Parathyroid adenoma (tissue), 2 donors: ENCODE measurements around the gene SYT15.

Experiments
- H2AFZ ChIP-seq: fragments of 300-600 bp; sonication (generic); one replicate; pipeline ENCODE4 v1.7.0; 2017; ENCODE audit warnings: antibody characterized with exemption, mild to moderate bottlenecking
- H3K27ac ChIP-seq: fragments of 300-600 bp; sonication (generic); one replicate; pipeline ENCODE4 v1.7.0; 2017
- H3K27me3 ChIP-seq: fragments of 300-600 bp; sonication (generic); one replicate; pipeline ENCODE4 v1.7.0; 2017; ENCODE audit warnings: low read length; ENCODE audit not compliant: control insufficient read depth, insufficient read depth
- H3K36me3 ChIP-seq: fragments of 300-600 bp; sonication (generic); one replicate; pipeline ENCODE4 v1.7.0; 2017; ENCODE audit warnings: low read length; ENCODE audit not compliant: control insufficient read depth, insufficient read depth
- H3K4me1 ChIP-seq: fragments of 300-600 bp; sonication (generic); one replicate; pipeline ENCODE4 v1.7.0; 2017; ENCODE audit warnings: control low read depth
- H3K4me2 ChIP-seq: fragments of 300-600 bp; sonication (generic); one replicate; pipeline ENCODE4 v1.7.0; 2017; ENCODE audit warnings: low read length
- H3K4me3 ChIP-seq: fragments of 300-600 bp; sonication (generic); one replicate; pipeline ENCODE4 v1.7.0; 2017; ENCODE audit warnings: low read depth, low read length
- H3K79me2 ChIP-seq: fragments of 300-600 bp; sonication (generic); one replicate; pipeline ENCODE4 v1.7.0; 2017; ENCODE audit warnings: control low read depth
- H3K9ac ChIP-seq: fragments of 300-600 bp; sonication (generic); one replicate; pipeline ENCODE4 v1.7.0; 2017; ENCODE audit warnings: mild to moderate bottlenecking
- H3K9me3 ChIP-seq: fragments of 300-600 bp; sonication (generic); one replicate; pipeline ENCODE4 v1.7.0; 2017; ENCODE audit warnings: low read length; ENCODE audit not compliant: control insufficient read depth
- CTCF ChIP-seq: fragments of 300-600 bp; sonication (generic); IDR thresholded peaks from one replicate; pipeline ENCODE4 v1.7.0; 2017; ENCODE audit warnings: antibody characterized with exemption, mild to moderate bottlenecking
- donor health status: primary hyperparathyroidism.

Gene SYT15

DNA sequence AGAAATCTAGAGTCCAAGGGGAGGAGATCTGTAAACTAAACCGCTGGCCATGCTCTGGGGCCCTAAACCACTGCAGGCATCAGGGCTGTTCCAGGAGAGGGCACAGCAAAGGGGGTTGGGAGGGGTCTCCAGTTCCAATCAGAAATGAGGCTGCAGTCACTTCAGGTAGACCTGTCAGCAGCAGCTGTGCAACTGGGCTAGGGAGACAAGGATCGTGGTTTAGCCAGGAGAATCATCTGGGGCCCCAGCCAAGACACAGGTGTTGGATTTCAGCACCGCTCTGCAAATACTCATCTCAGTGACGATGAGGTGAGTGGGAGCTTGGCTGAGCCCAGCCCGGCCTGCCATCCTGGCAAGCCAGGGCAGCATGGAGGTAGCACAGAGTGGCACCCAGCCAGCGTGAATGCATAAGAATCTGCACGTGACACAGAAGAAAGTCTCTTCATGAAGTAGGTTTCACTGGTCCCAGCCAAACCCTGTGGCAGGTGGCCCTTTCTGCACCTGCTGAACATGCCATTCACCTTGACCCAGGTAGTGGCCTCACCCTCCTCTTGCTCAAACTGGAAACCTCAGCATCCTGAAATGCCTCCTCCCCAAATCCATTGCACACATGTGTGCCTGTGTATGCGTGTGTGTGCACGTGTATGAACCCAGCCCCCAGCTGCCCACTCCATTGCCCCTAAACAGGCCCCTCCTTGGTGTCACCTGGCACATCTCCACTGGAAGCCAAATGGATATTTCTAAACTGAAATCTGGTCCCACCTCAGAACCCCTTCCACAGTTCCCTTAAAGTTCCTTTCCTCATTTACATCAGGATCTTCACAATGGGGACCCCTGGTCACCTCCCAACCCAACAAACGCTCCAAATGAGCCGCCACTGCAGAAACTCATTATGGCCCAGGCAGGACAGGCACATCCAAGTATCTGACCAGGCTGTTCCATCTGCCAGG, 32.1 kb upstream of the SYT15 start:
- H3K4me2 ChIP-seq, result no peak overlapping the region
- no peaks in the 10 kb centered on the region for H3K9me3 ChIP-seq
- no peak overlapping the region for H3K27ac ChIP-seq
- no peaks in the 10 kb centered on the region for H3K36me3 ChIP-seq
- no peak for TF ChIP-seq CTCF
- no peak overlapping the region for H2AFZ ChIP-seq
- H3K9ac ChIP-seq, result no peak overlapping the region
- H3K4me3 ChIP-seq, result no peak overlapping the region
- peaks cover 11% of the 10 kb centered on the region for H3K4me1 ChIP-seq
- no peaks in the 10 kb centered on the region for H3K79me2 ChIP-seq
- H3K27me3 ChIP-seq, result no peaks in the 10 kb centered on the region

- Histone ChIP-seq H3K27me3 (no peaks in the 10 kb centered on the region), H3K4me2 (no peak overlapping the region), H3K4me1 (peaks cover 11% of the 10 kb centered on the region), H3K9ac (no peak overlapping the region), H3K36me3 (no peaks in the 10 kb centered on the region), H3K9me3 (no peaks in the 10 kb centered on the region), H3K27ac (no peak overlapping the region), H3K79me2 (no peaks in the 10 kb centered on the region), H3K4me3 (no peak overlapping the region), H2AFZ (no peak overlapping the region)
- TF ChIP-seq CTCF, result no peak
These were observed 31.1 kb upstream of the SYT15 start for GRCh38 chr10:46547541-46548497.

DNA sequence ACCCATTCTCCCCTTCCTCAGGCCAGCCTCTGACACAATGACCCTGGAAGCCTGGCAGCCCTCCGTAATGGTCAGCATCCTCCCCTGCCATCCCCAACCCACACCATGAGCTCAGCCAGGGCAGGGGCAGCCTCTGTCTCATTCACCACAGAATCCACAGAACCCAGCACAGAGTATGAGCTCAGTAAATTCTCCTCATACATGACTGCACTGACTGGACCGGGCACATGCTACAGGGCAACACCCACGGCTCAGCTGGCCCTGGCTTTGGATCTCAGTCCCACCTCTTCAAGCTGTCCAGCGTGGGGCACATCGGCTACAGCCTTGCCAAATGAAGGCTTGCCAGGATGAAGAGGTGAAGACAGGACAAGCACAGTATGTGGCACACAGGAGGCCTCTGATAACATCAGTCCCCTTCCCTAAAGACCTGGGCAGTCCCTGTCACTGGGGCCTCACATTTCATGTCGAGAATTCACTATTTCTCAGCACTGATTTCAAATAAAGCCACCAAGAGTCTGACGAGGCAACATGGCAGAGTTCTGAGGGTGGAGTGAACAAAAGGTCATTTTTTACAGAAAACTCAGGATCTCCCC, 30.3 kb upstream of the SYT15 start:
- H2AFZ ChIP-seq, result no peak overlapping the region
- H3K36me3 ChIP-seq, result no peaks in the 10 kb centered on the region
- no peak for TF ChIP-seq CTCF
- no peak overlapping the region for H3K9ac ChIP-seq
- no peak overlapping the region for H3K4me2 ChIP-seq
- H3K4me1 ChIP-seq, result peaks cover 11% of the 10 kb centered on the region
- no peaks in the 10 kb centered on the region for H3K9me3 ChIP-seq
- no peaks in the 10 kb centered on the region for H3K79me2 ChIP-seq
- H3K27me3 ChIP-seq, result no peaks in the 10 kb centered on the region
- H3K4me3 ChIP-seq, result no peak overlapping the region
- no peak overlapping the region for H3K27ac ChIP-seq

DNA sequence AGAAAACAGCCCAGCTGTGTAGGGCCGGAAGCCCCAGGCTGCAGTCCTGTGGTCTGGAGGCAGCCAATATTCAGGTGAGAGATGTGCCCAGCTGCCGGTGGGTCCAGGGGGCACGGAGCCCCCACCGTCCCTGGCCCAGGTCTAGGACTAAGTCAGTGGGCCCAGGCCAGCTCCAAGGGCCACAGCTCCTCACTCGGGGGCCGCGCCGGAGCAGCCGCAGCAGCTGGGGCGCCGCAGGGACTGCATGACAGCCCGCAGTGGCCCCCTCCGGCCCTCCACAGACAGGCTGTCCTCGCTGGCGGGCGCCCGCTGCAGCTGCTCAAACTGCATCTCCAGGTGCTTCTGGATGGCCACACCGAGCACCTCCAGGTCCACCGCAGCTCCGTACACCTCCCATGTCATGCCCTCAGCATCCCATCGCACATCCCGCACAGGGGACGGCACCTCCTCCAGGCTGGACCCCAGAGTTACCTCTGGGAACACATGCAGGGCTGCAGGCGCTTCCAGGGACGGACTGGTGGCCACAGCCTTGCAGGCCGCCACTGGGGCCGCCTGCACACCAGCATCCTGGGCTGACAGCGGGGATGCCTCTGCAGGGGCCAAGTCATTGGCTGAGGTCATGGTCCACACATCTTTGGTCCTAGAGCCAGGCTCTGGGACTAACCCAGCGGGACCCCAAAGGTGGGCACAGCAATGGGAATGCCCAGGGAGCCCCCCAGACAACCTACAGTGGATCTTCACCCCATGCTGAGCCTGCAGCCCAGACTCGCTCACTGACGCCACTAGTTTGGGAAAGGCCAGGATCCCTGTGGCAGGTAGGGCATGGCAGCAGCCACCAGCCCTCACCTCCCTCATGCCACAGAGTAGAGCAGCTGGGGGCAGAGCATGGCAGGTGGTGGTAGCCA, 29.5 kb upstream of the SYT15 start:
- Histone ChIP-seq H3K4me1 (peaks cover 11% of the 10 kb centered on the region), H3K27ac (no peak overlapping the region), H3K4me2 (no peak overlapping the region)

More for the DNA sequence above, 29.5 kb upstream of the SYT15 start:
- Histone ChIP-seq H3K27me3 (no peaks in the 10 kb centered on the region), H3K9me3 (no peaks in the 10 kb centered on the region), H3K36me3 (no peaks in the 10 kb centered on the region), H2AFZ (no peak overlapping the region), H3K9ac (no peak overlapping the region), H3K79me2 (no peaks in the 10 kb centered on the region), H3K4me3 (no peak overlapping the region)
- TF ChIP-seq CTCF, result no peak
